B cell (primary cell): ENCODE results near the gene PIM3. TPM values are rescaled to one million over a fixed set of nuclear protein-coding genes. Genes with fewer than 3 reads are reported as not detected.

Experiments used
- ATAC-seq: fragments of 200-7000 bp; cut with Tn5 transposase; one replicate; pipeline ENCODE4 v1.10.0; 2021; ENCODE audit warnings: low read depth, mild to moderate bottlenecking, moderate number of reproducible peaks, moderate library complexity
- CTCF ChIA-PET: fragments of 350-600 bp; sonication (Branson Sonifier 250); formaldehyde crosslinking; loops from one replicate; lab custom pipeline; 2021; ENCODE audit warnings: antibody characterized with exemption, inconsistent platforms; lab: Charles Lee
- POLR2A ChIA-PET: fragments of 350-600 bp; sonication (Branson Sonifier 250); formaldehyde crosslinking; loops from one replicate; lab custom pipeline; 2021; ENCODE audit warnings: antibody characterized with exemption; lab: Charles Lee
- DNase-seq: peaks from one replicate; pipeline ENCODE4 v3.0.0; 2013
- H2AFZ ChIP-seq: 2 replicates; pipeline ENCODE4 v1.6.1; 2012; ENCODE audit warnings: mild to moderate bottlenecking, low read depth, low read length; ENCODE audit not compliant: insufficient read depth, poor library complexity, severe bottlenecking
- H3K27ac ChIP-seq, 2 donors: 1 replicate in 1 of 2; 2 replicates in 1 of 2; pipeline ENCODE4 v1.5.1; 2012 to 2013; ENCODE audit warnings: low read length in 2 of 2, mild to moderate bottlenecking in 2 of 2, moderate library complexity in 1 of 2
- H3K27me3 ChIP-seq, 4 experiments: fragments of 200-600 bp in 1 of 4; sonication (generic) in 1 of 4; replicated peaks in 1 of 4; 1 replicate in 2 of 4; 2 replicates in 2 of 4; pipeline versions ENCODE4 v1.6.1 to v1.7.0; 2013 to 2016; ENCODE audit warnings: low read length in 3 of 4, mild to moderate bottlenecking in 2 of 4, mixed read lengths in 1 of 4, moderate library complexity in 1 of 4; ENCODE audit not compliant: insufficient read depth in 4 of 4, control insufficient read depth in 3 of 4; ENCODE audit errors: control extremely low read depth in 1 of 4
- H3K36me3 ChIP-seq, 2 experiments: replicated peaks in 1 of 2; 1 replicate in 1 of 2; 2 replicates in 1 of 2; pipeline versions ENCODE4 v1.6.1 to v1.7.1; 2013; ENCODE audit warnings: low read length in 1 of 2; ENCODE audit not compliant: insufficient read depth in 2 of 2, control insufficient read depth in 1 of 2; ENCODE audit errors: control extremely low read depth in 1 of 2, extremely low read depth in 1 of 2
- H3K4me1 ChIP-seq, 2 donors: fragments of 200-600 bp in 1 of 2; sonication (generic) in 1 of 2; 1 replicate in 1 of 2; 2 replicates in 1 of 2; pipeline versions ENCODE4 v1.5.1 to v1.6.1; 2013 to 2017; ENCODE audit warnings: low read length in 2 of 2; ENCODE audit not compliant: control insufficient read depth in 2 of 2, insufficient read depth in 2 of 2
- H3K4me2 ChIP-seq: replicated peaks from 2 replicates; pipeline ENCODE3; 2012; ENCODE audit warnings: mild to moderate bottlenecking, low read depth, low read length; ENCODE audit not compliant: poor library complexity, severe bottlenecking
- H3K4me3 ChIP-seq, 5 experiments: fragments of 200-600 bp in 1 of 5; sonication (generic) in 1 of 5; 1 replicate in 3 of 5; 2 replicates in 2 of 5; pipeline versions ENCODE4 v1.5.1 to v1.7.0; 2011 to 2016; ENCODE audit warnings: low read length in 4 of 5, mild to moderate bottlenecking in 4 of 5, low read depth in 2 of 5, control low read depth in 1 of 5, moderate library complexity in 1 of 5; ENCODE audit not compliant: insufficient read depth in 1 of 5; ENCODE audit errors: control extremely low read depth in 1 of 5, extremely low read depth in 1 of 5
- H3K79me2 ChIP-seq: fragments of 200-600 bp; sonication (generic); one replicate; pipeline ENCODE4 v1.6.0; 2016; ENCODE audit warnings: low read length; ENCODE audit not compliant: control insufficient read depth, insufficient read depth
- H3K9ac ChIP-seq: fragments of 200-600 bp; sonication (generic); 2 replicates; pipeline ENCODE4 v1.6.1; 2017; ENCODE audit warnings: mild to moderate bottlenecking, low read length, moderate library complexity
- H3K9me3 ChIP-seq, 3 donors: one replicate each; pipeline versions ENCODE4 v1.6.1 to v1.7.1; 2013; ENCODE audit warnings: low read length in 2 of 3; ENCODE audit not compliant: control insufficient read depth in 2 of 3, insufficient read depth in 1 of 3; ENCODE audit errors: control extremely low read depth in 1 of 3
- H4K20me1 ChIP-seq: 2 replicates; pipeline ENCODE4 v1.6.0; 2012; ENCODE audit warnings: mild to moderate bottlenecking, low read length; ENCODE audit not compliant: insufficient read depth, control insufficient read depth, poor library complexity, severe bottlenecking
- H3K27ac Mint-ChIP-seq: one replicate; pipeline ENCODE4 v1.8.0; 2021; ENCODE audit warnings: mixed read lengths
- H3K27me3 Mint-ChIP-seq: one replicate; pipeline ENCODE4 v1.8.0; 2021; ENCODE audit warnings: mixed read lengths
- H3K4me1 Mint-ChIP-seq: one replicate; pipeline ENCODE4 v1.8.0; 2021; ENCODE audit warnings: mixed read lengths
- H3K4me3 Mint-ChIP-seq: one replicate; pipeline ENCODE4 v1.8.0; 2021; ENCODE audit warnings: mixed read lengths
- H3K9me3 Mint-ChIP-seq: one replicate; pipeline ENCODE4 v1.8.0; 2022; ENCODE audit warnings: mixed read lengths; ENCODE audit not compliant: insufficient read depth
- EZH2 ChIP-seq: IDR thresholded peaks from 2 replicates; pipeline ENCODE4 v1.6.1; 2012; ENCODE audit warnings: borderline replicate concordance, low read depth, mild to moderate bottlenecking, moderate library complexity, low read length; ENCODE audit not compliant: insufficient read depth, poor library complexity, severe bottlenecking
- WGBS: methylation state at CpG from one replicate; pipeline ENCODE4 v1.1.5; 2013; ENCODE audit warnings: missing lambda C conversion rate; ENCODE audit not compliant: insufficient coverage; 5-methylcytosine and 5-hydroxymethylcytosine counted together
- intact Hi-C: fragments of 100-400 bp; cut with micrococcal nuclease; formaldehyde crosslinking; loops from one replicate; pipeline ENCODE4 v1.10.0; 2022
- polyA plus RNA-seq: library from polyadenylated mRNA; depleted of rRNA; stranded (reverse); fragments of >200 nt; gene quantifications from 2 replicates; pipeline ENCODE4 v1.2.3, GENCODE V29; 2012
- total RNA-seq, 2 donors: library from RNA; stranded (reverse); fragments of 120-200 nt in 1 of 2; gene quantifications; 1 replicate in 1 of 2; 2 replicates in 1 of 2; pipeline versions ENCODE4 v1.2.3 to v1.2.4, GENCODE V29; 2013 to 2022
- TF ChIP-seq, protein P1 (sequence below): fragments of 200-600 bp; IDR thresholded peaks from one replicate; pipeline ENCODE4 v1.8.0; 2022; ENCODE audit warnings: antibody characterized with exemption, mild to moderate bottlenecking

Gene PIM3
- total and polyA plus RNA-seq, 2 donors (not counting 1 experiment from before 2014, with no cell fraction given), result 74.6 to 128 TPM

DNA sequence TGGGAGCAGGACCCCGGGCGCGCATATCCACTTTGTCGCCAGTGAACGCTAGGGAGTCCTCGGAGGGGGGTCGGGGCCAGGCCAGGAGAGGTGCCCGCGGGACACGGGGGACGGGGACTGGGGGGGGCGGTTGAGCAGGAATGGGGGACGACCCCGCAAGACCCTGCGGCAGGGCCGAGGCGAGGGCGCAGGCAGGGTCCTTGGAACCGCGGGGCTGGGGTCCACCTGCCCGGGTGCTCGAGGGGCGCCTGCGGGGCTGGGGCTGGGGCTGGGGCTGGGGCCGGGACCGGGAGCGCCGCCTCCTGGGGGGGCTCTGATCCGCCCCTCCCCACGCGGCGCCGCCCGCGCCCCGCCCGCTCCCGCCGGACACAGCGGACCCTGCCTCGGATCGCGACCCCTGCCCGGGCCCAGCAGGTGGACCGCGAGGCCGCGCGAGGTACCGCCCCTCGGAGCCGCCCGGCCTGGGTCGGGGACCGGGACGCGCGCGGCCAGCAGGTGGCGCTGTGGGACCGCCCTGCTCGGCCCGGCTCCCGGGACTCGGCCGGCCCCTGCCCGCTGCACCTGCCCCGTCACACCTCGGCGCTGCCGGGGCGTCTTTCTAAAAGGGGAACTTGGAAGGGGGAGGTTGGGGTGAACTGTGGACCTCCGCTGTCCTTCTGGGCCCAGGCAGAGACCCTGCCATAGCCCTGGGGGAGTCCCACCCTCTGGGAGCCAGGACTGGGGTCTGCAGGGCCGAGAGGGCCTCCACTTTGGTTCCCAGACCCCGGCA, 31.2 kb upstream of the PIM3 start:
- peak overlapping the region; percentile 94 to 97 for H3K27ac ChIP-seq
- H2AFZ ChIP-seq, result peak overlapping the region; percentile 44
- H3K9me3 Mint-ChIP-seq, result no peaks in the 10 kb centered on the region
- peak overlapping the region; percentile 82 for H3K4me2 ChIP-seq
- WGBS, result 3% methylated on average over 74 of the region's 75 CpGs
- CTCF ChIA-PET, result interaction anchor here (0.6 to 5.0 kb wide), 14 partner anchors 22 to 308 kb away, joined by 3 to 127 read pairs (median 12); partner anchors contain the start of gene PIM3
- no peaks in the 10 kb centered on the region for H3K27me3 Mint-ChIP-seq
- POLR2A ChIA-PET, result interaction anchor here (0.6 to 4.6 kb wide), 8 partner anchors 22 to 261 kb away, joined by 4 to 75 read pairs (median 20); partner anchors contain the start of gene PIM3
- peaks cover 62% of the 10 kb centered on the region for H3K4me1 Mint-ChIP-seq
- TF ChIP-seq, protein P1, sequence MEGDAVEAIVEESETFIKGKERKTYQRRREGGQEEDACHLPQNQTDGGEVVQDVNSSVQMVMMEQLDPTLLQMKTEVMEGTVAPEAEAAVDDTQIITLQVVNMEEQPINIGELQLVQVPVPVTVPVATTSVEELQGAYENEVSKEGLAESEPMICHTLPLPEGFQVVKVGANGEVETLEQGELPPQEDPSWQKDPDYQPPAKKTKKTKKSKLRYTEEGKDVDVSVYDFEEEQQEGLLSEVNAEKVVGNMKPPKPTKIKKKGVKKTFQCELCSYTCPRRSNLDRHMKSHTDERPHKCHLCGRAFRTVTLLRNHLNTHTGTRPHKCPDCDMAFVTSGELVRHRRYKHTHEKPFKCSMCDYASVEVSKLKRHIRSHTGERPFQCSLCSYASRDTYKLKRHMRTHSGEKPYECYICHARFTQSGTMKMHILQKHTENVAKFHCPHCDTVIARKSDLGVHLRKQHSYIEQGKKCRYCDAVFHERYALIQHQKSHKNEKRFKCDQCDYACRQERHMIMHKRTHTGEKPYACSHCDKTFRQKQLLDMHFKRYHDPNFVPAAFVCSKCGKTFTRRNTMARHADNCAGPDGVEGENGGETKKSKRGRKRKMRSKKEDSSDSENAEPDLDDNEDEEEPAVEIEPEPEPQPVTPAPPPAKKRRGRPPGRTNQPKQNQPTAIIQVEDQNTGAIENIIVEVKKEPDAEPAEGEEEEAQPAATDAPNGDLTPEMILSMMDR, result peak; percentile 81
- no peak for TF ChIP-seq EZH2
- intact Hi-C loops, result loop anchor here (5.0 kb wide), 2 partner anchors 102 to 278 kb away; partner anchors contain the start of gene BRD1
- H3K36me3 ChIP-seq, result no peaks in the 10 kb centered on the region
- peaks cover 0 to 11% (median 0%) of the 10 kb centered on the region in 3 donors for H3K9me3 ChIP-seq
- DNase-seq (peak; percentile 93), ATAC-seq (peak; percentile 37)
- no peaks in the 10 kb centered on the region for H3K27me3 ChIP-seq
- peak overlapping the region; percentile 95 for H3K27ac Mint-ChIP-seq
- H3K4me3 Mint-ChIP-seq, result peak overlapping the region; percentile 77
- no peaks in the 10 kb centered on the region for H4K20me1 ChIP-seq
- H3K79me2 ChIP-seq, result peaks cover 13% of the 10 kb centered on the region
- peaks cover 67 to 79% of the 10 kb centered on the region in 2 donors for H3K4me1 ChIP-seq
- H3K4me3 ChIP-seq, result peak overlapping the region in 4 of 5 experiments; percentile 21 to 50 (median 30)
- peak overlapping the region; percentile 47 for H3K9ac ChIP-seq
